ENCODE data around the gene STRBP.

STRBP gene

GRCh38 chr9:123265833-123266232 lies 2.6 kb downstream of the STRBP start:
- Histone ChIP-seq H2AK5ac (ENCODE audit: low read length) (no peak overlapping the region), H3K4me2 (ENCODE audit: low read length) (no peak overlapping the region), H3K4ac (ENCODE audit: low read depth, low read length) (no peak overlapping the region), H3K18ac (ENCODE audit: low read length) (no peak overlapping the region), H3K27ac (ENCODE audit: low read depth, low read length) (no peak overlapping the region), H3K27me3 (ENCODE audit: insufficient read depth, low read length, poor library complexity) (no peaks in the 10 kb centered on the region), H3K23ac (ENCODE audit: low read length) (no peak overlapping the region), H3K79me2 (ENCODE audit: control insufficient read depth, insufficient read depth, low read length) (peaks cover 23% of the 10 kb centered on the region), H3K4me1 (ENCODE audit: control insufficient read depth, low read depth, low read length) (peaks cover 9% of the 10 kb centered on the region), H3K56ac (ENCODE audit: low read length) (no peak overlapping the region), H2BK120ac (ENCODE audit: low read depth, low read length) (no peak overlapping the region), H3K4me3 (ENCODE audit: low read length) (no peak overlapping the region), H2BK5ac (ENCODE audit: low read length) (no peak overlapping the region), H3K79me1 (ENCODE audit: low read length) (peaks cover 17% of the 10 kb centered on the region), H4K5ac (ENCODE audit: low read length) (no peak overlapping the region), H3K36me3 (ENCODE audit: control insufficient read depth, insufficient read depth, low read length) (no peaks in the 10 kb centered on the region), H2BK15ac (replicated peaks; ENCODE audit: low read depth) (no peak overlapping the region), H4K8ac (ENCODE audit: low read depth, low read length) (no peak overlapping the region), H3K9ac (ENCODE audit: low read length) (no peak overlapping the region)
- DNase-seq = peak; percentile 13
- no CpG with 5 or more reads among the region's 4 CpGs for WGBS (ENCODE audit: extremely low coverage, insufficient coverage, low lambda C conversion rate)

DNA sequence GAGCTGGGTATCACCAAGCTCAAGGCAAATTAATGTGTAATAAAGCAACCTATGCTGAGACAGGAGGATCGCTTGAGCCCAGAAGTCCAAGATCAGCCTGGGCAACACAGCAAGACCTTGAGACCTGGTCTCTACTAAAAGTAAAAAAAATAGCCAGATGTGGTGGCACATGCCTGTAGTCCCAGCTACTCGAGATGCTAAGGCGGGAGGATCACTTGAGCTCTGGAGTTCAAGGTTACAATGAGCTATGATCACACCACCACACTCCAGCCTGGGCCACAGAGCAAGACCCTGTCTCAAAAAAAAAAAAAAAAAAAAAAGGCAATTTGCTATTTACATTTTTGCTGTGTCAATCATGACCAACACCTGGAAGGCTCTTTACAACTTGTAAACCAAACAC lies 5.2 kb downstream of the STRBP start:
- Histone ChIP-seq H3K27me3 (ENCODE audit: insufficient read depth, low read length, poor library complexity) (no peaks in the 10 kb centered on the region), H3K4ac (ENCODE audit: low read depth, low read length) (no peak overlapping the region), H2AK5ac (ENCODE audit: low read length) (no peak overlapping the region), H3K4me3 (ENCODE audit: low read length) (no peak overlapping the region), H3K23ac (ENCODE audit: low read length) (no peak overlapping the region), H3K9ac (ENCODE audit: low read length) (no peak overlapping the region), H3K56ac (ENCODE audit: low read length) (no peak overlapping the region), H2BK15ac (replicated peaks; ENCODE audit: low read depth) (no peak overlapping the region), H3K18ac (ENCODE audit: low read length) (no peak overlapping the region), H3K27ac (ENCODE audit: low read depth, low read length) (no peak overlapping the region), H3K79me2 (ENCODE audit: control insufficient read depth, insufficient read depth, low read length) (peaks cover 26% of the 10 kb centered on the region), H3K79me1 (ENCODE audit: low read length) (peaks cover 19% of the 10 kb centered on the region), H3K36me3 (ENCODE audit: control insufficient read depth, insufficient read depth, low read length) (no peaks in the 10 kb centered on the region), H3K4me2 (ENCODE audit: low read length) (no peak overlapping the region), H3K4me1 (ENCODE audit: control insufficient read depth, low read depth, low read length) (peaks cover 9% of the 10 kb centered on the region), H4K8ac (ENCODE audit: low read depth, low read length) (no peak overlapping the region), H4K5ac (ENCODE audit: low read length) (no peak overlapping the region), H2BK120ac (ENCODE audit: low read depth, low read length) (no peak overlapping the region), H2BK5ac (ENCODE audit: low read length) (no peak overlapping the region)
- no peak for DNase-seq
- WGBS (ENCODE audit: extremely low coverage, insufficient coverage, low lambda C conversion rate) = no CpG with 5 or more reads among the region's 3 CpGs

DNA sequence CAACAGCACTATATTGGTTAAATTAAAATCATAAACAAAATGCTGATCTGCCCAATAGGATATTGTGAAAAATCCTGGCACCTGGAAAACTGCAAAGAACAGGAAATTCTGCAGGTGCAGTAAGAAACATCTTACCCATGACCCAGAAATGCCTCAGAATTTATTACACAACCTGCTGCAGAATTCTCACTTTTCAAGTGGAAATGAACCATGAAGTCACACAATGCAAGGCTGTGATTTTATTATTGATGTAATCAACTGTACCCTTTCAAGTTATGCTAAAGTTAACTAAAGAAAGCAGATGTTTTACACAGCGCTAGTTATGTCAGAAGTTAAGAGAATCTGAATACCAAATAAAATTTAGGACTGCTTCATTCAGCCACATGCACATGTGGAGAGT lies 6.0 kb downstream of the STRBP start:
- Histone ChIP-seq H2BK120ac (ENCODE audit: low read depth, low read length) (no peak overlapping the region), H2AK5ac (ENCODE audit: low read length) (no peak overlapping the region), H3K4ac (ENCODE audit: low read depth, low read length) (no peak overlapping the region), H3K27ac (ENCODE audit: low read depth, low read length) (no peak overlapping the region), H4K5ac (ENCODE audit: low read length) (no peak overlapping the region), H3K4me3 (ENCODE audit: low read length) (no peak overlapping the region), H3K79me1 (ENCODE audit: low read length) (peaks cover 19% of the 10 kb centered on the region), H3K36me3 (ENCODE audit: control insufficient read depth, insufficient read depth, low read length) (no peaks in the 10 kb centered on the region), H3K4me1 (ENCODE audit: control insufficient read depth, low read depth, low read length) (peaks cover 9% of the 10 kb centered on the region), H3K56ac (ENCODE audit: low read length) (no peak overlapping the region), H3K9ac (ENCODE audit: low read length) (no peak overlapping the region), H3K27me3 (ENCODE audit: insufficient read depth, low read length, poor library complexity) (no peaks in the 10 kb centered on the region), H3K23ac (ENCODE audit: low read length) (no peak overlapping the region), H2BK5ac (ENCODE audit: low read length) (no peak overlapping the region), H3K18ac (ENCODE audit: low read length) (no peak overlapping the region), H3K4me2 (ENCODE audit: low read length) (no peak overlapping the region), H4K8ac (ENCODE audit: low read depth, low read length) (no peak overlapping the region), H2BK15ac (replicated peaks; ENCODE audit: low read depth) (no peak overlapping the region), H3K79me2 (ENCODE audit: control insufficient read depth, insufficient read depth, low read length) (peaks cover 29% of the 10 kb centered on the region)
- no CpG with 5 or more reads among the region's 1 CpG for WGBS (ENCODE audit: extremely low coverage, insufficient coverage, low lambda C conversion rate)
- DNase-seq = no peak

DNA sequence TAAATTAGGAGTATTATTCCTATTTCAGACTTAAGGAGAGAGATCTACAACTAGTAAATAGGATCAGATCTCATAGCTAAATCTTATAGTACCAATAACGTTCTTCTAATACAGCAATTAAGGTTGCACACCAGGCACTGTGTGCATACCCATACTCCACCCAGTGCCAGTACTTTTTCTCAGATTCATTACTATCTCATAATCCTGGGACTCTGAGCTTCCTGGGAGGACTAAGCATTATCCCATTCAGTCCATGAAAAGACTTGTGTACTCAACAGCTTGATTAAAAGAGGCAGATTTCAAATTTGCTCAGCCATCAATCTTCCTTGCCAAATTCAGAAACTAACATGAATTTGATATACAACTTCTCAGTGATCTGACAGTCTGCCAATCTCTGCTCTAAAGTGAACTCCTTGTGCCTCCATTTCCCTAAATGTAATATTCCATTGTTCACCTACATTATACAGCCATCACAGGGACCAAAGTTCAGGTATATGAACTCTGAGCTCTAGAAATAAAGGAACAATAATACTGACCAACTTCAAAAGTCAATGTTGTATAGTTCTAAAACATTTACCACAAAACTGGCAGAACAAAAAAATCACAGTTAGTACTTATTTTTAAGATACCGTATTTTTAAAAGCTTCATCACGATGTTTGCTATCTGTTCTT lies 7.2 kb downstream of the STRBP start:
- Histone ChIP-seq H3K4me2 (ENCODE audit: low read length) (no peak overlapping the region), H3K79me1 (ENCODE audit: low read length) (peaks cover 12% of the 10 kb centered on the region), H3K23ac (ENCODE audit: low read length) (no peak overlapping the region), H3K36me3 (ENCODE audit: control insufficient read depth, insufficient read depth, low read length) (no peaks in the 10 kb centered on the region), H3K4me3 (ENCODE audit: low read length) (no peak overlapping the region), H3K9ac (ENCODE audit: low read length) (no peak overlapping the region), H2BK120ac (ENCODE audit: low read depth, low read length) (no peak overlapping the region), H3K18ac (ENCODE audit: low read length) (no peak overlapping the region), H3K4me1 (ENCODE audit: control insufficient read depth, low read depth, low read length) (peaks cover 2% of the 10 kb centered on the region), H3K27me3 (ENCODE audit: insufficient read depth, low read length, poor library complexity) (no peaks in the 10 kb centered on the region), H4K8ac (ENCODE audit: low read depth, low read length) (no peak overlapping the region), H2BK5ac (ENCODE audit: low read length) (no peak overlapping the region), H3K79me2 (ENCODE audit: control insufficient read depth, insufficient read depth, low read length) (peaks cover 23% of the 10 kb centered on the region), H3K4ac (ENCODE audit: low read depth, low read length) (no peak overlapping the region), H2BK15ac (replicated peaks; ENCODE audit: low read depth) (no peak overlapping the region), H4K5ac (ENCODE audit: low read length) (no peak overlapping the region), H3K56ac (ENCODE audit: low read length) (no peak overlapping the region), H2AK5ac (ENCODE audit: low read length) (no peak overlapping the region), H3K27ac (ENCODE audit: low read depth, low read length) (no peak overlapping the region)
- DNase-seq = no peak
- WGBS (ENCODE audit: extremely low coverage, insufficient coverage, low lambda C conversion rate) = no CpG with 5 or more reads among the region's 3 CpGs

DNA sequence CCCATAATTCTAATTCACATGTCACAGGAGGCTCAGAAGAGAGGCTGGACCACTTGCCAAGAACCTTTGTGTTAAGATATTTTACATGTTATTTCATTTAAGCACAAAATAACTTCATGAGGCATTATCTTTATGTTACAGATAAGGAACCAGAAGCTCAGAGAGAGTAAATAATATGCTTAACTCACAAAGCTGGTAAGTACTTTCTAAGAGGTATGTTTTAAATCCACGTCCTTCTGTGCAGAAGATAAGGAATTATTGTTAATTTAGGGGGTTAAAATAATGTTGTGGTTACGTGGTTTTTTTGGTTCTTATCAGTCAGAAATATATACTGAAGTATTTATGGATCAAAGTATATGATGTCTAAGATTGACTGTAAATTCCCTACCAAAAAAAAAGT lies 8.0 kb downstream of the STRBP start:
- Histone ChIP-seq H3K4me1 (ENCODE audit: control insufficient read depth, low read depth, low read length) (no peaks in the 10 kb centered on the region), H3K27me3 (ENCODE audit: insufficient read depth, low read length, poor library complexity) (no peaks in the 10 kb centered on the region), H3K79me2 (ENCODE audit: control insufficient read depth, insufficient read depth, low read length) (peaks cover 16% of the 10 kb centered on the region), H3K4me3 (ENCODE audit: low read length) (no peak overlapping the region), H2BK120ac (ENCODE audit: low read depth, low read length) (no peak overlapping the region), H3K27ac (ENCODE audit: low read depth, low read length) (no peak overlapping the region), H2BK15ac (replicated peaks; ENCODE audit: low read depth) (no peak overlapping the region), H3K79me1 (ENCODE audit: low read length) (peaks cover 8% of the 10 kb centered on the region), H3K9ac (ENCODE audit: low read length) (no peak overlapping the region), H3K4ac (ENCODE audit: low read depth, low read length) (no peak overlapping the region), H4K8ac (ENCODE audit: low read depth, low read length) (no peak overlapping the region), H3K4me2 (ENCODE audit: low read length) (no peak overlapping the region), H4K5ac (ENCODE audit: low read length) (no peak overlapping the region), H2BK5ac (ENCODE audit: low read length) (no peak overlapping the region), H3K23ac (ENCODE audit: low read length) (no peak overlapping the region), H2AK5ac (ENCODE audit: low read length) (no peak overlapping the region), H3K18ac (ENCODE audit: low read length) (no peak overlapping the region), H3K36me3 (ENCODE audit: control insufficient read depth, insufficient read depth, low read length) (no peaks in the 10 kb centered on the region), H3K56ac (ENCODE audit: low read length) (no peak overlapping the region)
- DNase-seq = no peak
- WGBS (ENCODE audit: extremely low coverage, insufficient coverage, low lambda C conversion rate) = 100% methylated on average over 1 of the region's 2 CpGs

GRCh38 chr9:123257276-123257675 lies 11.1 kb downstream of the STRBP start:
- Histone ChIP-seq H3K27ac (ENCODE audit: low read depth, low read length) (no peak overlapping the region), H3K23ac (ENCODE audit: low read length) (no peak overlapping the region), H3K9ac (ENCODE audit: low read length) (no peak overlapping the region), H2BK15ac (replicated peaks; ENCODE audit: low read depth) (no peak overlapping the region), H3K79me1 (ENCODE audit: low read length) (peaks cover 11% of the 10 kb centered on the region), H2AK5ac (ENCODE audit: low read length) (no peak overlapping the region), H2BK5ac (ENCODE audit: low read length) (no peak overlapping the region), H3K27me3 (ENCODE audit: insufficient read depth, low read length, poor library complexity) (no peaks in the 10 kb centered on the region), H3K4me3 (ENCODE audit: low read length) (no peak overlapping the region), H4K8ac (ENCODE audit: low read depth, low read length) (no peak overlapping the region), H2BK120ac (ENCODE audit: low read depth, low read length) (no peak overlapping the region), H3K4me2 (ENCODE audit: low read length) (no peak overlapping the region), H3K56ac (ENCODE audit: low read length) (no peak overlapping the region), H4K5ac (ENCODE audit: low read length) (no peak overlapping the region), H3K4ac (ENCODE audit: low read depth, low read length) (no peak overlapping the region), H3K4me1 (ENCODE audit: control insufficient read depth, low read depth, low read length) (no peaks in the 10 kb centered on the region), H3K79me2 (ENCODE audit: control insufficient read depth, insufficient read depth, low read length) (peaks cover 16% of the 10 kb centered on the region), H3K18ac (ENCODE audit: low read length) (no peak overlapping the region), H3K36me3 (ENCODE audit: control insufficient read depth, insufficient read depth, low read length) (no peaks in the 10 kb centered on the region)
- WGBS (ENCODE audit: extremely low coverage, insufficient coverage, low lambda C conversion rate) = no CpG with 5 or more reads among the region's 3 CpGs
- no peak for DNase-seq

Data from mesendoderm (in vitro differentiated cells).